ENCODE data around the gene APC2.

- TF ChIP-seq EP300 (IDR thresholded peaks at IDR 0.05) (no peak), CTCF (IDR thresholded peaks at IDR 0.05) (no peak)
These were observed 58.6 kb downstream of the APC2 start for GRCh38 chr19:1508507-1508856.
